ENCODE results near the gene LMNTD2. TPM values are rescaled to one million over a fixed set of nuclear protein-coding genes. Genes with fewer than 3 reads are reported as not detected.

The LMNTD2 gene
- total RNA-seq, 1 experiment from 2014 or later, result 4.0 TPM

GRCh38 chr11:539971-540481 lies 20.5 kb downstream of the LMNTD2 start:
- DNase-seq (ENCODE audit: low spot score) (no peak), ATAC-seq (no peak)
- TF ChIP-seq MAX (CRISPR knock-in tag; IDR thresholded peaks at IDR 0.05) (no peak), ATF2 (CRISPR knock-in tag; IDR thresholded peaks at IDR 0.05; ENCODE audit: borderline replicate concordance, low read depth) (no peak)
- Mint-ChIP-seq H3K27me3 (ENCODE audit: low read depth) (peaks cover 22% of the 10 kb centered on the region), H3K27ac (no peak overlapping the region), H3K36me3 (peaks cover 3% of the 10 kb centered on the region), H3K4me1 (no peaks in the 10 kb centered on the region), H3K4me3 (no peak overlapping the region), H3K9me3 (no peaks in the 10 kb centered on the region)
- ChIA-PET CTCF (interaction anchor here (0.6 to 0.9 kb wide), 2 partner anchors 76 to 133 kb away, joined by 3 read pairs; no protein-coding TSS in a partner anchor), POLR2A (no interaction called here)

- ATAC-seq (no peak), DNase-seq (ENCODE audit: low spot score) (no peak)
- peaks cover 3% of the 10 kb centered on the region for H3K36me3 Mint-ChIP-seq
- TF ChIP-seq GABPB1 (CRISPR knock-in tag; IDR thresholded peaks at IDR 0.05) (0 out of 2 replicates have a peak, but pooled peaks have one; percentile 36), TCF7 (CRISPR knock-in tag; IDR thresholded peaks at IDR 0.05; ENCODE audit: low read depth) (no peak), CBFB (CRISPR knock-in tag; IDR thresholded peaks at IDR 0.05; ENCODE audit: low read depth) (no peak), NR3C1 (CRISPR knock-in tag; conservative IDR thresholded peaks at IDR 0.05; ENCODE audit: low read depth) (no peak), ZNF281 (CRISPR knock-in tag; IDR thresholded peaks at IDR 0.05) (no peak)
- H3K27me3 Mint-ChIP-seq (ENCODE audit: low read depth), result peaks cover 22% of the 10 kb centered on the region
- CTCF ChIA-PET, result interaction anchor here (1.5 kb wide), 1 partner anchor 16 kb away, joined by 4 read pairs; no protein-coding TSS in a partner anchor
- peak overlapping the region; percentile 51; the same call in 1 of the 2 replicates for H3K4me3 Mint-ChIP-seq
- POLR2A ChIA-PET, result interaction anchor here (0.7 kb wide), 1 partner anchor 51 kb away, joined by 4 read pairs; no protein-coding TSS in a partner anchor
- H3K9me3 Mint-ChIP-seq, result no peaks in the 10 kb centered on the region
- no peaks in the 10 kb centered on the region for H3K4me1 Mint-ChIP-seq
- no peak overlapping the region for H3K27ac Mint-ChIP-seq
These were observed 22.0 kb downstream of the LMNTD2 start for GRCh38 chr11:538431-539051.

- peak overlapping the region; percentile 51 for H3K4me3 Mint-ChIP-seq
- H3K36me3 Mint-ChIP-seq, result peaks cover 3% of the 10 kb centered on the region
- ChIA-PET POLR2A (interaction anchor here (0.5 kb wide), 1 partner anchor 144 kb away, joined by 3 read pairs; the partner anchor contains the start of gene PKP3), CTCF (interaction anchor here (1.5 to 1.7 kb wide), 2 partner anchors 17 kb away, joined by 4 to 7 read pairs; no protein-coding TSS in a partner anchor)
- peaks cover 22% of the 10 kb centered on the region for H3K27me3 Mint-ChIP-seq (ENCODE audit: low read depth)
- no peak for DNase-seq (ENCODE audit: low spot score)
- H3K4me1 Mint-ChIP-seq, result no peaks in the 10 kb centered on the region
- H3K9me3 Mint-ChIP-seq, result no peaks in the 10 kb centered on the region
- no peak for TF ChIP-seq ZNF416 (CRISPR knock-in tag; IDR thresholded peaks at IDR 0.05)
- TF ChIP-seq MAX (CRISPR knock-in tag; IDR thresholded peaks at IDR 0.05), result no peak
- no peak for TF ChIP-seq CREM (CRISPR knock-in tag; IDR thresholded peaks at IDR 0.05)
- TF ChIP-seq ELF4 (CRISPR knock-in tag; IDR thresholded peaks at IDR 0.05; ENCODE audit: low read depth), result no peak
- no peak for ATAC-seq
- H3K27ac Mint-ChIP-seq, result no peak overlapping the region
These were observed 22.7 kb downstream of the LMNTD2 start for GRCh38 chr11:537622-538430.

Measured in WTC11 (cell line).